CD4-positive, alpha-beta T cell treated with Interleukin-1 beta for 1 hour (primary cell): ENCODE measurements around the gene PDK3.

Source experiments
- DNase-seq, 2 donors: peaks; one replicate each; pipeline ENCODE4 v3.0.0-alpha.2; 2020 to 2022

The PDK3 gene

DNA sequence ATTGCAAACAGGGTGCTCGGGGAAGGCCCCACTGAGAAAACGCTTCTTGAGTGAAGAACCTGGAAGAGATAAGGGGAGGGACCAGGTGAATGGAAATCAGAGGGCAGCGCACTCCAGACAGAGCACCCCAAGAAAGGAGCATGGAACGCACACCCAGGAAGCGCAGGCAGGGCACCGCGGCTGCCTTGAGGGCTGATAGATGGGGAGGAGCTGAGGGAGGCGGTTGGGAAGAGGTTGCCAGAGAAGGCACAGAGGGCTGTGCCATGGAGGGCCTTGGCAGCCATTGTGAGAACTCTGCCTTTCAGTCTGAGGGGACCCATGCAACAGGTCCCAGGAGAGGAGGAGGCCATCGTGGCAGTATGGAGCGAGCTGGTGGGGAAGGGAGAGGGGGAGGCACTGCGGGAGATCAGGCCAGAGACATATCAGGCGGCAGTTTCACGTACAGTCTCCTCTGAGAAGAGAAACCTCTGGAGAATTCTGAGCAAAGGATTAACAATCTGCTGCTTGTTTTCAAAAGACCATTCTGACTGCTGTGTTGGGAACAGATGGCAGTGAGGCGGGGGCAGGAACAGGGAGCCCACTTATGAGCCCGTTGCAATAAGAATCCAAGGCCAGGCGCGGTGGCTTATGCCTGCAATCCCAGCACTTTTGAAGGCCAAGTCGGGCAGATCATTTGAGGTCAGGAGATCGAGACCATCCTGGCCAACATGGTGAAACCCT, 98.4 kb downstream of the PDK3 start:
- DNase-seq: no peak

DNA sequence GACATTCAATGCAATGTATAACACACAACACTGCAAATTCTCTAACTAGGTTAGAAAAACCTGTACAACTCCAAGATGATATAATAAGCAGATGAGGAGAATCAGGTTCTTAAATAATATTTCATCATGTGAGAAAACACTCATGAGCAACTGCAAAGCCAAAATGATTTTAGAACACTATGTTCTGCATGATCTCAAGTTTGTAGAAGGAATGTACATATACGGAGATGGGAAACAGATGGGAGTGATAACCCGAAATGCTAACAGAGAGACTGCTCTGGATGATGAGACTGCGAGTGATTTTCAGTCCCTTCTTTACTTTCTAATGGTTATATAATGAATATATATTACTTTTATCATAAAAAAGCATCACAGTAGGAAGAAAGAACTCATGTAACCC, 101.2 kb downstream of the PDK3 start:
- no peak for DNase-seq

DNA sequence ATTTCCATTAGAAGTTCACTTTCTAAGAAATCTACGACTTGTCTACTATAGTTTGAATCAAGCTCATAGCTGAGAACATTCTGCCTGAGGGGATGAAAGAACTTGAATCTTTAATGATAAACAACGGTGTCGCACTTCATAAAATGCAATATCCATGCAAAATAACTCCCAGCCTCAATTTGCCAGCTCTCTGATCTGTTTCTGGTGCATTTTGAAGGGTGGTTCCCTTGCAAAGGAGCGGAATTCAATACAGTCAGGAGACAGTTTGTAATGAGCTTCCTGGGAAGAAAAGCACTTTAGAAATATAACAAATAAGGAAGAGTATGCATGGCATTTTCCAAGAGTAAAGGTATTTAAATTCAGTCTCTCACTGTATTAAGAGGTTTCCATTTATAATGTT, 102.1 kb downstream of the PDK3 start:
- DNase-seq: no peak

DNA sequence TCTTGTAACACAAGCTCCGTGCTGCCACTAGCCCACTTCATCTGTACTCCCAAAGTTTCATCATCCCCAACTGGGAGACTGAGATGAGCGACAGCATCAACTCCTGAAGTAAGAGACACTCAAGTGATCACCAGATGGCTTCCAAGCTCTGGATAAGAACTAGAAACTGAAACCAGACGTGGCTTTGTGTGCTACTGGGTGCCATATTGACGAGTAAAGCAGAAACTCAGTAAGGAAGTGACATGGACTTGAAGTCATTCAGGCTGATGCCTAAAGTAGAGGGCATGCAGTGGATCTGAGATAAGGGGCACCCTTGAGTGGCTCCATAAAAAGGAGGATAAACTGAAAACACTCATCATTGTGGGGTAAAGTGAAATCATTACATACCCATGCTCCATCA, 109.7 kb downstream of the PDK3 start:
- no peak for DNase-seq

DNA sequence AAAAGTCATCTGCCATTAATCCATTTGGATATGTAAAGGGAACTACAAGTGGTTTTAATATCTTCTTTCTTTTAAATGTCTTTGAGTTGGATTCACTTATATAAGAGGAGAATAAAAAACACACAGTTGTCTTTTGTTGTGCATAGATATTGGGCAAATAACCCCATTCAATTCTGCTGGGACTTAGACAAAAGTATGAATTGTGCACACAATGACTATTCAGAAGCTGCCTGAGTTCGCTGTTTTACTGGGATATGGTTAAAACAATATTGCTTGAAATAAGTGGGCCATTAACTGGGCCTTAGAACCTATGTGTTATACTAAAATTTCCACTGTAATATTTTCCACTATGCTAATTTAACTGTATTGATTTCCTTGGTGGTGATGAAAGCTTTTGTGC, 110.4 kb downstream of the PDK3 start:
- DNase-seq: no peak

DNA sequence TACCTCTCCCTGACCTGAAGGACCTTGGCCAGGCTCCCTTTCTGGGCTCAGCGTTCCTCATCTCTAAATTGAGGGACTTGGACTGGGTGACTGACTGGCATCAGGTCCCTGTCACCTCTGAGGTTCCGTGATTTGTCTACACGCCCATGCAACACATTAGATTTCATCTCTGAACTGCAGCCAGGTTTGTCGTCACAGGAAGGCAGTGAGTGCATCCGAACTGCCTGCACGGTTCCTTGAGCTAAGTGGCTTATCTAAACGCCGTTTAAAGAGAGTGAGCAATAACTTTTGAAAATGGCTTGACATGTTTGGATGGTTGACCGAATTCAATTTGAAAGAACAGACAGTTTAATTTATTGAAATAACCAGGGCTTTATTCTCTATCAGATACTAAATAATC, 112.0 kb downstream of the PDK3 start:
- no peak for DNase-seq
